ENCODE measurements around the gene FAM20A. TPM values are rescaled to one million over a fixed set of nuclear protein-coding genes. Genes with fewer than 3 reads are reported as not detected.
A peak's percentile ranks its signal among the peaks of the same experiment; 100 is the strongest.
"Not testable (repeated sequence)": the region's sequence is repeated elsewhere in the genome, so short reads cannot be mapped to it uniquely, and the experiment has no call there.

Gene FAM20A
- total and polyA plus RNA-seq, 5 experiments from 2014 or later, result 0.11 to 0.20 TPM; not detected in 3

DNA sequence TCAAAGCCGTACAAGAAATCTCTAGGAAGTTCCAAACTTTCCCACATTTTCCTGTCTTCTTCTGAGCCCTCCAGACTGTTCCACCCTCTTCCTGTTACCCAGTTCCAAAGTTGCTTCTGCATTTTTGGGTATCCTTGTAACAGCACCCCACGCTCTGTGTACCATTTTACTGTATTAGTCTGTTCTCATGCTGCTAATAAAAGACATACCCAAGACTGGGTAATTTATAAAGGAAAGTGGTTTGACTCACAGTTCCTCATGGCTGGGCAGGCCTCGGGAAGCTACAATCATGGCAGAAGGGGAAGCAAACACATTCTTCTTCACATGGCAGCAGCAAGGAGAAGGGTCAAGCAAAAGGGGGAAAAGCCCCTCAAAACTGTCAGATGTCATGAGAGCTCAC is 82.1 kb downstream of the FAM20A start:
- Mint-ChIP-seq H3K27ac (peak overlapping the region in 5 of 10 donors; percentile 2 to 69 (median 38)), H3K4me1 (peaks cover 27 to 62% (median 60%) of the 10 kb centered on the region in 4 donors), H3K36me3 (peaks cover 0 to 79% (median 30%) of the 10 kb centered on the region in 3 donors)
- H3K27me3 Mint-ChIP-seq, H3K4me3 Mint-ChIP-seq, DNase-seq, POLR2A ChIA-PET, H3K9me3 Mint-ChIP-seq, ATAC-seq: not testable (repeated sequence)

DNA sequence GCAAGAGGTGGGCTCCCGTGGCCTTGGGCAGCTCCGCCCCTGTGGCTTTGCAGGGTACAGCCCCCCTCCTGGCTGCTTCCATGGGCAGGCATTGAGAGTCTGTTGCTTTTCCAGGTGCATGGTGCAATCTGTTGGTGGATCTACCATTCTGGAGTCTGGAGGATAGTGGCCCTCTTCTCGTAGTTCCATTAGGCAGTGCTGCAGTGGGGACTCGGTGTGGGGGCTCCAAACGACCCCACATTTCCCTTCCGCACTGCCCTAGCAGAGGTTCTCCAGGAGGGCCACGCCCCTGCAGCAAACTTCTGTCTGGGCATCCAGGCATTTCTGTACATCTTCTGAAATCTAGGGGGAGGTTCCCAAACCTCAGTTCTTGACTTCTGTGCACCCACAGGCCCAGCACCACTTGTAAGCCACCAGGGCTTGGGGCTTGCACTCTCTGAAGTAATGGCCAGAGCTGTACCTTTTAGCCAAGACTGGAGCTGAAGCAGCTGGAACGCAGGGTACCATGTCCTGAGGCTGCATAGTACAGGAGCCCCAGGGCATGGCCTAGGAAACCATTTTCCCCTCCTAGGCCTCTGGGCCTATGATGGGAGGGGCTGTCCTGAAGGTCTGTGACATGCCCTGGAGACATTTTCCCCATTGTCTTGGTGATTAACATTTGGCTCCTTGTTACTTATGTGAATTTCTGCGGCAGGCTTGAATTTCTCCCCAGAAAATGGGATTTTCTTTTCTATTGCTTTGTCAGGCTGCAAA is 82.9 kb downstream of the FAM20A start:
- ATAC-seq (peak in 1 of 2 donors; percentile 15), DNase-seq (no peak)
- no peak overlapping the region for H3K4me3 Mint-ChIP-seq
- peak overlapping the region in 3 of 10 donors; percentile 24 to 54 (median 40) for H3K27ac Mint-ChIP-seq
- H3K4me1 Mint-ChIP-seq, result peaks cover 33 to 70% (median 69%) of the 10 kb centered on the region in 4 donors
- H3K36me3 Mint-ChIP-seq, result peaks cover 0 to 72% (median 25%) of the 10 kb centered on the region in 3 donors
- no peaks in the 10 kb centered on the region for H3K9me3 Mint-ChIP-seq
- POLR2A ChIA-PET, result no interaction called here
- H3K27me3 Mint-ChIP-seq, result no peaks in the 10 kb centered on the region

- H3K27me3 Mint-ChIP-seq, result not testable (repeated sequence)
Measured at GRCh38 chr17:68517605-68518004, 83.6 kb downstream of the FAM20A start.

GRCh38 chr17:68516732-68517131 is 84.4 kb downstream of the FAM20A start:
- ATAC-seq, result no peak
- peaks cover 42 to 66% (median 64%) of the 10 kb centered on the region in 4 donors for H3K4me1 Mint-ChIP-seq
- peaks cover 4 to 57% (median 21%) of the 10 kb centered on the region in 3 donors for H3K36me3 Mint-ChIP-seq
- H3K27ac Mint-ChIP-seq, result peak overlapping the region in 3 of 10 donors; percentile 17 to 58 (median 39)
- DNase-seq, result no peak
- H3K9me3 Mint-ChIP-seq, result no peaks in the 10 kb centered on the region
- peaks cover 0 to 2% (median 0%) of the 10 kb centered on the region in 5 donors for H3K27me3 Mint-ChIP-seq
- POLR2A ChIA-PET, result interaction anchor here (0.7 kb wide), 1 partner anchor 169 kb away, joined by 3 read pairs; no protein-coding TSS in a partner anchor
- no peak overlapping the region for H3K4me3 Mint-ChIP-seq

More at GRCh38 chr17:68517605-68518004, 83.6 kb downstream of the FAM20A start:
- ATAC-seq, POLR2A ChIA-PET, H3K4me3 Mint-ChIP-seq, DNase-seq, H3K9me3 Mint-ChIP-seq: not testable (repeated sequence)
- H3K4me1 Mint-ChIP-seq, result peaks cover 37 to 72% (median 67%) of the 10 kb centered on the region in 4 donors
- H3K36me3 Mint-ChIP-seq, result peaks cover 4 to 66% (median 22%) of the 10 kb centered on the region in 3 donors
- H3K27ac Mint-ChIP-seq, result peak overlapping the region in 5 of 10 donors; percentile 4 to 81 (median 26)

DNA sequence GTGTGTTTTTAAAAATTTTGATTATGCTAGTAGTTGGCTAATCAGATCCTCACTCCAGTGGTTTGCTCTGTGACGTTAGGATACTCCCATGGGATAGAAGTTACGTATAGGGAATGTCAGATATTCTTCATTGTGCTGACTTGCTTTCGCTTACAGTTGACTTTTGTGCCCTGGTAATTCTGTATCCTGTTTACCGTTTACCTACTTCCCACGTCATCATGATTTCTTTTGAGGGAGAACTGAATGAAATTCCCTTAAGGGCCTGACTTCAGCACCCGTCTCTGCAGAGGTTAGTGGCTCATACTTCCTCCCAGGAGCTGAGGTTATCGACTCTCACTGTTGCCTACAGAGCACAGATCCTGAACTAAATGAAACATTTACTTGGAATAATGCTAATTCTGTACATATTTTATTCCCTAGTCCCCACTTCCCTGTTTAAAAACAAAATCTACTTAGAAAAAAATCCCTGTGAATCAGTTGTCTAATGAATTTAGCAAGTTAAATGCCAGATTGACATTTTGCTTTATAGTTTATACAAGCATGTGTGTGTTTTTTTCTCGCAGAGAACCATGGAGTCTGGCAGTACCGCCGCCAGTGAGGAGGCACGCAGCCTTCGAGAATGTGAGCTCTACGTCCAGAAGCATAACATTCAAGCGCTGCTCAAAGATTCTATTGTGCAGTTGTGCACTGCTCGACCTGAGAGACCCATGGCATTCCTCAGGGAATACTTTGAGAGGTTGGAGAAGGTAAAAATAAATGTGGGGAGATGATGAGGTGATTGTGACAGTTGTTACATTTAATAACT is 86.1 kb downstream of the FAM20A start:
- Mint-ChIP-seq H3K27ac (peak overlapping the region; percentile 21 to 100 (median 77)), H3K27me3 (peaks cover 0 to 2% (median 0%) of the 10 kb centered on the region in 5 donors), H3K9me3 (no peaks in the 10 kb centered on the region), H3K4me3 (peak overlapping the region in 9 of 10 donors; percentile 20 to 100 (median 95)), H3K36me3 (peaks cover 4 to 47% (median 21%) of the 10 kb centered on the region in 3 donors), H3K4me1 (peaks cover 43 to 71% (median 68%) of the 10 kb centered on the region in 4 donors)
- DNase-seq (no peak), ATAC-seq (no peak)
- POLR2A ChIA-PET, result no interaction called here

DNA sequence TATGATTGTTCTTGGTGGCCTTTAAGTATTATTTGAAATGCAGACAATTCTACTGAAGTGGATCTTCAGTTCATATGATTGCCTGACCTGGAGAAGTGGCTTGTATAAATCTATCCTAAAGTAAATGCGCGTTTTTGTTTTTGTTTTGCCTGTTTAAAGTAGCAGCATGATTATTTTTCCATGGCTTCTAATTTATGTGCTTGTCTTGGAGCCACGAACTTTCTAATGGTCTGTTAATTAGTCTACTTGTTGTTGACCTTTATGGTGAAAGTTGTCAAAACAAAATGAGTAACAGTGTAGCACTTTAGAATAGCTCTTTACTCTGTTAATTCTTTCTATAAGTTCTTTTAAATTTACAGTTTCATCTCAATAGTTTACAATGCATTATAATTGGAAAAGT is 87.2 kb downstream of the FAM20A start:
- Mint-ChIP-seq H3K36me3 (peaks cover 4 to 37% (median 15%) of the 10 kb centered on the region in 3 donors), H3K9me3 (no peaks in the 10 kb centered on the region), H3K4me3 (peak overlapping the region; percentile 91 to 100 (median 98)), H3K27ac (peak overlapping the region; percentile 26 to 100 (median 100)), H3K27me3 (peaks cover 0 to 2% (median 0%) of the 10 kb centered on the region in 5 donors), H3K4me1 (peaks cover 40 to 67% (median 61%) of the 10 kb centered on the region in 4 donors)
- ATAC-seq (no peak), DNase-seq (no peak)
- POLR2A ChIA-PET, result no interaction called here

GRCh38 chr17:68512960-68513474 is 88.2 kb downstream of the FAM20A start:
- Mint-ChIP-seq H3K27me3 (peaks cover 0 to 2% (median 0%) of the 10 kb centered on the region in 5 donors), H3K4me3 (peak overlapping the region; percentile 91 to 100 (median 98)), H3K27ac (peak overlapping the region; percentile 98 to 100 (median 100)), H3K36me3 (peaks cover 4 to 30% (median 7%) of the 10 kb centered on the region in 3 donors), H3K9me3 (no peaks in the 10 kb centered on the region), H3K4me1 (peaks cover 38 to 63% (median 56%) of the 10 kb centered on the region in 4 donors)
- ATAC-seq (no peak), DNase-seq (peak in 2 of 10 donors; percentile 34 to 37)
- POLR2A ChIA-PET, result interaction anchor here (0.5 to 1.2 kb wide), 3 partner anchors 25 to 279 kb away, joined by 3 to 5 read pairs (median 4); partner anchors contain the start of genes ARSG and SLC16A6

DNA sequence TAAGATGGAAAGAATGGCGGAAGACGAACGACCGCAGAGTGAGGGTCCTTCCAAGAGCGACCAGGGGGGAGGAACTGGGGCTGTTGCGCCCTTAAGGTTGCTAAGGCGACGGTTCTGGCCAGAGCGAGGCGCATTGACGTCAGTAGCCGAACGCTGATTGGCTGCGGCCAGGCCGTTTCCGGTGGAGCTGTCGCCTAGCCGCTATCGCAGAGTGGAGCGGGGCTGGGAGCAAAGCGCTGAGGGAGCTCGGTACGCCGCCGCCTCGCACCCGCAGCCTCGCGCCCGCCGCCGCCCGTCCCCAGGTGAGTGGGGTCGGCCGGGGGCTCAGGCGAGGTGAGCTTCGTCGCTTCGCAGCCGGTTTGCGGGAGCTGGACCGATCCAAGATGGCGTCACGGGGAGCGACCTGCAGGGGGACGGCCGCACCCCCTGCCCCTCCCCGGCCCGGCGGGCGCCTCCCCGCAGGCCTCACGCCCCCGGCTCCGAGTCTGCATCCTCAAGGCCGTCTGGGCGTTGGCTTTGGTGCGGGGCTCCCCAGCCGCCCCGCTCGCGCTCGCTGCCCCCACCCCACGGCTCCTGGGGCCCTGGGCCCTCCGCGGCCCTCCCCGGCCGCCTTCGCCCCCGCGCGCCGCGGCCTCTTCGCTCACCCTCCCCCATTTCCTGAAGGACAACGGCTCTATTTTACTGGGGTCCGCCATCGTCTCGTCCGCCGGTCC is 88.8 kb downstream of the FAM20A start, which contains the start of gene PRKAR1A:
TSS of gene PRKAR1A (plus strand) at position 184 of the 713 bp plus-strand sequence. CDS start 2,970 bp downstream, outside the sequence.
- DNase-seq (peak; percentile 88 to 98 (median 96)), ATAC-seq (peak; percentile 79 to 86)
- Mint-ChIP-seq H3K27me3 (peaks cover 0 to 2% (median 0%) of the 10 kb centered on the region in 5 donors), H3K4me3 (peak within 1 kb of the TSS; percentile 91 to 100 (median 98)), H3K9me3 (no peaks in the 10 kb centered on the region), H3K4me1 (peaks cover 38 to 66% (median 52%) of the 10 kb centered on the region in 4 donors), H3K27ac (peak within 1 kb of the TSS; percentile 98 to 100 (median 100)), H3K36me3 (peaks cover 4 to 23% (median 4%) of the 10 kb centered on the region in 3 donors)
- POLR2A ChIA-PET, result interaction anchor here (0.8 to 1.2 kb wide), 5 partner anchors 25 to 1146 kb away, joined by 3 to 5 read pairs (median 3); partner anchors contain the start of genes ABCA5, ARSG, PSMD12 and SLC16A6

DNA sequence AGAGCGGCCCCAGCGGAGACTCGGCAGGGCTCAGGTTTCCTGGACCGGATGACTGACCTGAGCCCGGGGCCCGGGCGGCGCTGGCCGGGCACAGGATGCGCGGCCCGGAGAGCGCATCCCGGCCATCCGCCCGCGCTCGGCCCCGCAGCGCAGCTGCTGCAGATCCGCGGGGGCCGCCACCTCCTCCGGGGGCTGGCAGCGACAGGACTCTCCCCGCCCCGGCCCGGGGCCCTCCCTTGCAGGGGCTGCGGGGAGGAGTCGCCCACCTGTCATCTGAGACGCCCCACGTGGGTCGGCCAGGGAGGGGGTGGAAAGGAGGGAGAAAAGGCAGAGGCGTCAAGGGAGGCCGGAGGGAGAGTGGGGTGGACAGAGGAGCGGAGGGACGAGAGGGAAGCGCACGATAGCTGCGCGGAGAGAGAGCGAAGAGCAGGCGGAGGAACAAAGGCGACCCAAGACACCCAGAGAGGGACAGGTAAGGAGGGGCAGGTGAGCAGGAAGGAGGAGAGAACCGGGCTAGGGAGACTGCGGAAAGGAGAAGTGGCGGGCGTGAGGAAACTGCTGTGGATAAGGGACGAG is 89.4 kb downstream of the FAM20A start:
- H3K27me3 Mint-ChIP-seq, result peaks cover 0 to 2% (median 0%) of the 10 kb centered on the region in 5 donors
- peak in 8 of 10 donors; percentile 52 to 91 (median 82) for DNase-seq
- H3K36me3 Mint-ChIP-seq, result peaks cover 4 to 17% (median 4%) of the 10 kb centered on the region in 3 donors
- ATAC-seq, result peak; percentile 66 to 72
- no peaks in the 10 kb centered on the region for H3K9me3 Mint-ChIP-seq
- peaks cover 35 to 66% (median 46%) of the 10 kb centered on the region in 4 donors for H3K4me1 Mint-ChIP-seq
- peak overlapping the region; percentile 91 to 100 (median 98) for H3K4me3 Mint-ChIP-seq
- peak overlapping the region; percentile 97 to 100 (median 100) for H3K27ac Mint-ChIP-seq
- POLR2A ChIA-PET, result interaction anchor here (0.8 to 1.2 kb wide), 6 partner anchors 12 to 1146 kb away, joined by 3 to 5 read pairs (median 3); partner anchors contain the start of genes ABCA5, ARSG, PSMD12 and SLC16A6

- no peaks in the 10 kb centered on the region for H3K9me3 Mint-ChIP-seq
- DNase-seq, result no peak
- ATAC-seq, result no peak
- peaks cover 33 to 66% (median 44%) of the 10 kb centered on the region in 4 donors for H3K4me1 Mint-ChIP-seq
- H3K27me3 Mint-ChIP-seq, result peaks cover 0 to 2% (median 0%) of the 10 kb centered on the region in 5 donors
- H3K4me3 Mint-ChIP-seq, result peak overlapping the region; percentile 75 to 100 (median 84)
- H3K36me3 Mint-ChIP-seq, result peaks cover 3 to 14% (median 4%) of the 10 kb centered on the region in 3 donors
- POLR2A ChIA-PET, result interaction anchor here (0.6 to 1.2 kb wide), 3 partner anchors 11 to 329 kb away, joined by 3 to 6 read pairs (median 4); no protein-coding TSS in a partner anchor
- peak overlapping the region; percentile 66 to 100 (median 94) for H3K27ac Mint-ChIP-seq
Measured at GRCh38 chr17:68511254-68511670, 89.9 kb downstream of the FAM20A start.

Measured in naive thymus-derived CD8-positive, alpha-beta T cell (primary cell).